K562 (cell line): Measurements from ENCODE around the gene EIF4EBP2. TPM values are rescaled to one million over a fixed set of nuclear protein-coding genes. Genes with fewer than 3 reads are reported as not detected.

Source experiments
- ATAC-seq: fragments of 200-7000 bp; cut with Tn5 transposase; 3 replicates; pipeline ENCODE4 v1.9.1; 2020; ENCODE audit warnings: moderate library complexity
- BruUV-seq: library from RNA; stranded (reverse); fragments of 400-500 nt; replicated peaks from 2 replicates; lab custom pipeline; 2021; lab: Mats Ljungman, UMichigan
- CTCF ChIA-PET: fragments of 300-600 bp; formaldehyde crosslinking; extraction: SDS; loops from one replicate; lab custom pipeline; 2021; ENCODE audit warnings: low intra/inter-chr PET ratio; lab: Yijun Ruan, JAX
- POLR2A ChIA-PET: fragments of 300-600, 350-650 bp; sonication (Branson Sonifier 250); formaldehyde crosslinking; extraction: SDS; loops from one replicate; lab custom pipeline; 2021; ENCODE audit warnings: antibody characterized with exemption, inconsistent platforms; lab: Yijun Ruan, JAX
- DNase-seq, 4 experiments: peaks; one replicate each; pipeline versions ENCODE4 v3.0.0 to v3.0.0-alpha.2; 2011 to 2018; ENCODE audit warnings: low spot score in 3 of 4, mixed read lengths in 3 of 4; ENCODE audit errors: extremely low read depth in 1 of 4
- FAIRE-seq: peaks from 2 replicates; lab custom pipeline; 2011; peaks lifted over from hg19 to GRCh38; lab: Jason Lieb, UNC
- H2AFZ ChIP-seq: 2 replicates; pipeline ENCODE4 v1.6.0; 2011; ENCODE audit warnings: low read depth, low read length, control low read depth, inconsistent platforms
- H3K27ac ChIP-seq: fragments of 200-600 bp; 3 replicates; pipeline ENCODE4 v1.8.0; 2011; ENCODE audit warnings: low read depth, mild to moderate bottlenecking, control low read depth, inconsistent platforms, low read length, moderate library complexity, mixed read lengths; ENCODE audit errors: extremely low read depth
- H3K27me3 ChIP-seq, 2 experiments: fragments of 300-600 bp in 1 of 2; 2 replicates in 1 of 2; 3 replicates in 1 of 2; pipeline versions ENCODE4 v1.6.0 to v1.8.0; 2011; ENCODE audit warnings: inconsistent platforms in 2 of 2, low read length in 2 of 2, mild to moderate bottlenecking in 1 of 2, mixed read lengths in 1 of 2, moderate library complexity in 1 of 2; ENCODE audit not compliant: control insufficient read depth in 2 of 2, insufficient read depth in 2 of 2
- H3K36me3 ChIP-seq: fragments of 300-600 bp; 3 replicates; pipeline ENCODE4 v1.8.0; 2011; ENCODE audit warnings: mild to moderate bottlenecking, low read length, inconsistent platforms; ENCODE audit not compliant: control insufficient read depth, insufficient read depth
- H3K4me1 ChIP-seq, 2 experiments: fragments of 200-600 bp in 1 of 2; replicated peaks in 1 of 2; 2 replicates in 1 of 2; 3 replicates in 1 of 2; pipeline versions ENCODE4 v1.5.1 to v1.8.0; 2011; ENCODE audit warnings: inconsistent platforms in 2 of 2, low read length in 2 of 2, mild to moderate bottlenecking in 1 of 2, mixed read lengths in 1 of 2, moderate library complexity in 1 of 2; ENCODE audit not compliant: control insufficient read depth in 2 of 2, insufficient read depth in 2 of 2
- H3K4me2 ChIP-seq: 2 replicates; pipeline ENCODE4 v1.6.1; 2011; ENCODE audit warnings: low read length, control low read depth, inconsistent platforms, mixed read lengths; ENCODE audit not compliant: insufficient read depth
- H3K4me3 ChIP-seq: fragments of 200-600 bp; sonication (generic), shearing (Covaris generic); 2 replicates; pipeline ENCODE4 v1.5.1; 2016; ENCODE audit warnings: control low read depth, inconsistent platforms
- H3K79me2 ChIP-seq: fragments of 200-600 bp; 3 replicates; pipeline ENCODE4 v1.8.0; 2011; ENCODE audit warnings: low read length, inconsistent platforms; ENCODE audit not compliant: control insufficient read depth, insufficient read depth
- H3K9ac ChIP-seq, 2 experiments: 2 replicates each; pipeline versions ENCODE4 v1.6.0 to v1.6.1; 2011; ENCODE audit warnings: low read depth in 2 of 2, low read length in 2 of 2, control low read depth in 1 of 2, inconsistent platforms in 1 of 2, mild to moderate bottlenecking in 1 of 2, mixed read lengths in 1 of 2; ENCODE audit not compliant: insufficient read depth in 1 of 2
- H3K9me1 ChIP-seq: one replicate; pipeline ENCODE4 v1.6.0; 2011; ENCODE audit warnings: inconsistent platforms, mild to moderate bottlenecking, low read length, moderate library complexity; ENCODE audit not compliant: control insufficient read depth, insufficient read depth
- H3K9me3 ChIP-seq: replicated peaks from 2 replicates; pipeline ENCODE4 v1.5.1; 2011; ENCODE audit warnings: low read depth, low read length, inconsistent platforms; ENCODE audit not compliant: control insufficient read depth, insufficient read depth
- H4K20me1 ChIP-seq: replicated peaks from 2 replicates; pipeline ENCODE4 v1.6.1; 2011; ENCODE audit warnings: low read length, inconsistent platforms, mixed read lengths; ENCODE audit not compliant: control insufficient read depth, insufficient read depth
- DMBX1 ChIP-seq: fragments of 250-450 bp; sonication (Bioruptor Pico); IDR thresholded peaks from 2 replicates; pipeline ENCODE4 v1.8.0; 2022; ENCODE audit warnings: inconsistent platforms, mild to moderate bottlenecking, moderate library complexity, borderline replicate concordance
- HDAC8 ChIP-seq: fragments of 450-650 bp; IDR thresholded peaks from 2 replicates; pipeline ENCODE4 v1.6.1; 2016; ENCODE audit warnings: mild to moderate bottlenecking, missing genetic modification characterization, moderate library complexity, missing compliant biosample characterization
- HNRNPLL ChIP-seq: fragments of 200-400 bp; formaldehyde crosslinking; IDR thresholded peaks from 2 replicates; pipeline ENCODE4 v1.6.1; 2017; ENCODE audit warnings: low read length, low read depth, mild to moderate bottlenecking; ENCODE audit not compliant: poor library complexity, severe bottlenecking
- HOMEZ ChIP-seq: fragments of 250-450 bp; sonication (Bioruptor Pico); IDR thresholded peaks from 2 replicates; pipeline ENCODE4 v1.4.0; 2020; ENCODE audit warnings: mild to moderate bottlenecking, moderate library complexity
- NFATC3 ChIP-seq: fragments of 450-650 bp; IDR thresholded peaks from 2 replicates; pipeline ENCODE4 v1.6.1; 2017; ENCODE audit warnings: mild to moderate bottlenecking
- NR4A1 ChIP-seq, 2 experiments: fragments of 250-450 bp in 1 of 2; fragments of 450-650 bp in 1 of 2; sonication (Bioruptor Pico) in 1 of 2; IDR thresholded peaks; 2 replicates each; pipeline versions ENCODE4 v1.4.0 to v1.6.1; 2016 to 2020; ENCODE audit warnings: mild to moderate bottlenecking in 2 of 2, missing compliant biosample characterization in 1 of 2, missing genetic modification characterization in 1 of 2, moderate library complexity in 1 of 2
- POLR3A ChIP-seq: IDR thresholded peaks from 2 replicates; pipeline ENCODE4 v1.6.1; 2011; ENCODE audit warnings: borderline replicate concordance, mild to moderate bottlenecking, moderate library complexity; ENCODE audit not compliant: insufficient read length, insufficient read depth; ENCODE audit errors: extremely low read depth
- U2AF1 ChIP-seq: fragments of 200-400 bp; formaldehyde crosslinking; optimal IDR thresholded peaks from 2 replicates; pipeline ENCODE3; 2017; ENCODE audit warnings: mild to moderate bottlenecking, low read depth, low read length, moderate library complexity
- XRCC5 ChIP-seq: fragments of 200-400 bp; formaldehyde crosslinking; IDR thresholded peaks from 2 replicates; pipeline ENCODE4 v1.6.1; 2017; ENCODE audit warnings: low read depth, mild to moderate bottlenecking, low read length
- ZC3H11A ChIP-seq: IDR thresholded peaks from 2 replicates; pipeline ENCODE4 v1.6.1; 2012; ENCODE audit warnings: low read depth, low read length, improper control_type of control experiment
- ZNF589 ChIP-seq: fragments of 200-800 bp; sonication (Bioruptor generic); IDR thresholded peaks from 2 replicates; pipeline ENCODE4 v1.6.1; 2016; ENCODE audit warnings: low read depth, missing genetic modification characterization, missing compliant biosample characterization
- WGBS: fragments of 100-300 bp; shearing (Covaris generic); methylation state at CpG from one replicate; pipeline ENCODE4 v1.1.6; 2016; ENCODE audit warnings: low coverage, mixed read lengths; ENCODE audit not compliant: insufficient coverage; ENCODE audit errors: missing lambda C conversion rate; 5-methylcytosine and 5-hydroxymethylcytosine counted together
- in situ Hi-C: fragments of 300-500 bp; cut with MboI; formaldehyde crosslinking; loops from 4 replicates; pipeline ENCODE4 v1.15.0; 2018; ENCODE audit warnings: inconsistent platforms, mixed read lengths
- intact Hi-C: fragments of 100-400 bp; cut with micrococcal nuclease; formaldehyde crosslinking; loops from 2 replicates; pipeline ENCODE4 v1.14.2; 2022
- polyA plus RNA-seq, 8 experiments: library from polyadenylated mRNA; depleted of rRNA in 4 of 8; stranded (reverse) in 5 of 8; unstranded in 3 of 8; fragments of >200 nt; fragmentation: Nextera tagmentation in 2 of 8; fragmentation: Illumina TruSeq in 1 of 8; extraction: Ambion mirVana in 2 of 8; extraction: Trizol in 1 of 8; gene quantifications; 2 replicates each; pipeline versions ENCODE4 v1.2.1 to v1.2.3, GENCODE V29; 2011 to 2014; ENCODE audit warnings: inconsistent platforms in 1 of 8, missing spikeins in 1 of 8
- total RNA-seq, 7 experiments: library from RNA; depleted of rRNA in 6 of 7; stranded (reverse); fragments of >200 nt in 6 of 7; fragmentation: Illumina TruSeq in 2 of 7; extraction: Trizol in 2 of 7; gene quantifications; 2 replicates each; pipeline versions ENCODE4 v1.2.1 to v1.2.3, GENCODE V29; 2011 to 2021; ENCODE audit warnings: low replicate concordance in 1 of 7
- TF ChIP-seq, protein P1 (sequence below): fragments of 250-450 bp; sonication (Bioruptor Pico); IDR thresholded peaks from 2 replicates; pipeline ENCODE4 v1.4.0; 2020

The EIF4EBP2 gene
- total and polyA plus RNA-seq, 9 of the 15 experiments (the other 6 are each of a cell fraction or from before 2014, with no cell fraction given): 16.1 to 67.5 (median 38.3) TPM

GRCh38 chr10:70399177-70399576, 4.8 kb upstream of the EIF4EBP2 start:
- Histone ChIP-seq H3K4me3 (no peak overlapping the region), H4K20me1 (no peaks in the 10 kb centered on the region), H3K36me3 (no peaks in the 10 kb centered on the region), H3K27me3 (no peaks in the 10 kb centered on the region), H3K27ac (no peak overlapping the region)
- ATAC-seq (no peak), FAIRE-seq (no peak), DNase-seq (no peak)
- POLR2A ChIA-PET: no interaction called here
- CTCF ChIA-PET: no interaction called here
- intact Hi-C loops: no loop called here
- no peak for TF ChIP-seq ZNF589
- no peak for TF ChIP-seq HDAC8 (tag)
- peak; percentile 68; the same call in 1 of the 2 replicates for TF ChIP-seq ZC3H11A
- TF ChIP-seq NFATC3: no peak
- TF ChIP-seq, all 486 proteins: peak for 1
- no TSS peak for BruUV-seq
- no peaks in the 10 kb centered on the region for H3K9me1 ChIP-seq
- peaks cover 4 to 11% of the 10 kb centered on the region in 2 experiments for H3K4me1 ChIP-seq
- H3K79me2 ChIP-seq: peaks cover 2% of the 10 kb centered on the region
- WGBS: 48% methylated on average over 3 of the region's 3 CpGs
- in situ Hi-C loops: no loop called here
- H2AFZ ChIP-seq: no peak overlapping the region
- no peaks in the 10 kb centered on the region for H3K9me3 ChIP-seq
- H3K4me2 ChIP-seq: no peak overlapping the region
- H3K9ac ChIP-seq: no peak overlapping the region

GRCh38 chr10:70403483-70404035, 386 bp upstream of the EIF4EBP2 start:
- WGBS: under 1% methylated on average over 12 of the region's 12 CpGs
- TSS peak; percentile 98 for BruUV-seq
- Histone ChIP-seq H3K27ac (peak overlapping the region; percentile 84), H3K9me3 (no peaks in the 10 kb centered on the region), H3K4me2 (peak overlapping the region; percentile 71), H3K36me3 (peaks cover 15% of the 10 kb centered on the region), H4K20me1 (peaks cover 25% of the 10 kb centered on the region), H3K4me3 (peak overlapping the region; percentile 89; the same call in 1 of the 2 replicates), H3K27me3 (no peaks in the 10 kb centered on the region), H3K9me1 (no peaks in the 10 kb centered on the region), H2AFZ (peak overlapping the region; percentile 96), H3K4me1 (peaks cover 27 to 31% of the 10 kb centered on the region in 2 experiments), H3K79me2 (peaks cover 34% of the 10 kb centered on the region), H3K9ac (peak overlapping the region; percentile 85 to 99; a peak in 3 of 4 replicates)
- ChIA-PET CTCF (no interaction called here), POLR2A (interaction anchor here (0.6 to 3.5 kb wide), 21 partner anchors 8 to 810 kb away, joined by 3 to 27 read pairs (median 4); no protein-coding TSS in a partner anchor)
- DNase-seq (no peak), ATAC-seq (peak; percentile 88), FAIRE-seq (no peak)
- intact Hi-C loops (loop anchor here (2.0 kb wide), 1 partner anchor 21 kb away; the partner anchor contains the start of gene LRRC20), in situ Hi-C loops (no loop called here)
- TF ChIP-seq HNRNPLL (no peak), HOMEZ (CRISPR knock-in tag) (no peak), XRCC5 (no peak), U2AF1 (no peak), POLR3A (no peak), NR4A1 (CRISPR knock-in tag; IDR thresholded peaks at IDR 0.05) (no peak), NR4A1 (tag; IDR thresholded peaks at IDR 0.05) (no peak), DMBX1 (CRISPR knock-in tag) (0 out of 2 replicates have a peak, but pooled peaks have one; percentile 14)
- TF ChIP-seq, protein P1, sequence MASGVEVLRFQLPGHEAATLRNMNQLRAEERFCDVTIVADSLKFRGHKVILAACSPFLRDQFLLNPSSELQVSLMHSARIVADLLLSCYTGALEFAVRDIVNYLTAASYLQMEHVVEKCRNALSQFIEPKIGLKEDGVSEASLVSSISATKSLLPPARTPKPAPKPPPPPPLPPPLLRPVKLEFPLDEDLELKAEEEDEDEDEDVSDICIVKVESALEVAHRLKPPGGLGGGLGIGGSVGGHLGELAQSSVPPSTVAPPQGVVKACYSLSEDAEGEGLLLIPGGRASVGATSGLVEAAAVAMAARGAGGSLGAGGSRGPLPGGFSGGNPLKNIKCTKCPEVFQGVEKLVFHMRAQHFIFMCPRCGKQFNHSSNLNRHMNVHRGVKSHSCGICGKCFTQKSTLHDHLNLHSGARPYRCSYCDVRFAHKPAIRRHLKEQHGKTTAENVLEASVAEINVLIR: no peak
